ENCODE measurements around the gene ST7L. TPM values are rescaled to one million over a fixed set of nuclear protein-coding genes. Genes with fewer than 3 reads are reported as not detected.
"Not testable (repeated sequence)": the region's sequence is repeated elsewhere in the genome, so short reads cannot be mapped to it uniquely, and the experiment has no call there.

ST7L gene
- total RNA-seq, 2 experiments from 2014 or later: 13.2 to 18.9 TPM

GRCh38 chr1:112504661-112505399 is 114.1 kb downstream of the ST7L start:
- Mint-ChIP-seq H3K36me3 (no peaks in the 10 kb centered on the region), H3K27ac (no peak overlapping the region), H3K4me1 (peaks cover 16% of the 10 kb centered on the region), H3K27me3 (peaks cover 73% of the 10 kb centered on the region), H3K9me3 (ENCODE audit: low read depth) (no peaks in the 10 kb centered on the region), H3K4me3 (no peak overlapping the region)
- DNase-seq (no peak), ATAC-seq (no peak)
- CTCF ChIA-PET: interaction anchor here (1.1 to 5.0 kb wide), 2 partner anchors 111 to 210 kb away, joined by 3 to 66 read pairs; no protein-coding TSS in a partner anchor

GRCh38 chr1:112504001-112504660 is 114.8 kb downstream of the ST7L start:
- H3K9me3 Mint-ChIP-seq (ENCODE audit: low read depth): no peaks in the 10 kb centered on the region
- CTCF ChIA-PET: interaction anchor here (5.0 kb wide), 1 partner anchor 111 kb away, joined by 66 read pairs; no protein-coding TSS in a partner anchor
- H3K27me3 Mint-ChIP-seq: peaks cover 74% of the 10 kb centered on the region
- no peaks in the 10 kb centered on the region for H3K36me3 Mint-ChIP-seq
- ATAC-seq: no peak
- DNase-seq: no peak
- H3K4me1 Mint-ChIP-seq: peaks cover 13% of the 10 kb centered on the region
- no peak overlapping the region for H3K4me3 Mint-ChIP-seq
- H3K27ac Mint-ChIP-seq: no peak overlapping the region

GRCh38 chr1:112502826-112503225 is 116.1 kb downstream of the ST7L start:
- Mint-ChIP-seq H3K27ac (no peak overlapping the region), H3K4me1 (peaks cover 13% of the 10 kb centered on the region), H3K36me3 (no peaks in the 10 kb centered on the region), H3K27me3 (peaks cover 78% of the 10 kb centered on the region), H3K9me3 (ENCODE audit: low read depth) (no peaks in the 10 kb centered on the region), H3K4me3 (no peak overlapping the region)
- ATAC-seq (no peak), DNase-seq (no peak)
- CTCF ChIA-PET: interaction anchor here (1.0 to 5.0 kb wide), 13 partner anchors 11 to 570 kb away, joined by 3 to 66 read pairs (median 9); partner anchors contain the start of genes LRIG2, MOV10 and PPM1J

GRCh38 chr1:112501810-112502641 is 116.9 kb downstream of the ST7L start:
- Mint-ChIP-seq H3K4me3 (peak overlapping the region; percentile 49), H3K27ac (no peak overlapping the region), H3K36me3 (no peaks in the 10 kb centered on the region), H3K27me3 (peaks cover 72% of the 10 kb centered on the region), H3K4me1 (peaks cover 9% of the 10 kb centered on the region), H3K9me3 (ENCODE audit: low read depth) (no peaks in the 10 kb centered on the region)
- CTCF ChIA-PET: interaction anchor here (0.7 to 5.0 kb wide), 31 partner anchors 10 to 571 kb away, joined by 3 to 66 read pairs (median 4); partner anchors contain the start of genes CTTNBP2NL, LRIG2, MOV10 and PPM1J
- peak; percentile 68 for DNase-seq
- peak; percentile 78 for ATAC-seq

- H3K9me3 Mint-ChIP-seq (ENCODE audit: low read depth): no peaks in the 10 kb centered on the region
- no peak overlapping the region for H3K27ac Mint-ChIP-seq
- H3K27me3 Mint-ChIP-seq: peaks cover 44% of the 10 kb centered on the region
- ATAC-seq: no peak
- no peak overlapping the region for H3K4me3 Mint-ChIP-seq
- peaks cover 6% of the 10 kb centered on the region for H3K4me1 Mint-ChIP-seq
- no peaks in the 10 kb centered on the region for H3K36me3 Mint-ChIP-seq
- no peak for DNase-seq
- CTCF ChIA-PET: no interaction called here
Observed at GRCh38 chr1:112496290-112496689, 122.7 kb downstream of the ST7L start.

GRCh38 chr1:112493351-112493750 is 125.6 kb downstream of the ST7L start:
- Mint-ChIP-seq H3K9me3 (ENCODE audit: low read depth) (no peaks in the 10 kb centered on the region), H3K4me3 (peak overlapping the region; percentile 3), H3K27me3 (peaks cover 29% of the 10 kb centered on the region), H3K4me1 (peaks cover 4% of the 10 kb centered on the region), H3K27ac (no peak overlapping the region), H3K36me3 (no peaks in the 10 kb centered on the region)
- DNase-seq (no peak), ATAC-seq (no peak)
- CTCF ChIA-PET: interaction anchor here (1.6 to 2.7 kb wide), 3 partner anchors 9 to 121 kb away, joined by 4 to 8 read pairs (median 5); no protein-coding TSS in a partner anchor

- no peaks in the 10 kb centered on the region for H3K9me3 Mint-ChIP-seq (ENCODE audit: low read depth)
Observed at GRCh38 chr1:112492076-112492475, 126.9 kb downstream of the ST7L start.

GRCh38 chr1:112488141-112488540 is 130.8 kb downstream of the ST7L start:
- DNase-seq (no peak), ATAC-seq (no peak)
- Mint-ChIP-seq H3K4me3 (no peak overlapping the region), H3K27ac (no peak overlapping the region), H3K36me3 (no peaks in the 10 kb centered on the region), H3K9me3 (ENCODE audit: low read depth) (no peaks in the 10 kb centered on the region), H3K4me1 (no peaks in the 10 kb centered on the region), H3K27me3 (peaks cover 22% of the 10 kb centered on the region)
- CTCF ChIA-PET: interaction anchor here (1.0 kb wide), 1 partner anchor 22 kb away, joined by 4 read pairs; no protein-coding TSS in a partner anchor

More at GRCh38 chr1:112492076-112492475, 126.9 kb downstream of the ST7L start:
- peaks cover 4% of the 10 kb centered on the region for H3K4me1 Mint-ChIP-seq
- H3K27ac Mint-ChIP-seq: no peak overlapping the region
- H3K27me3 Mint-ChIP-seq: peaks cover 25% of the 10 kb centered on the region
- no peaks in the 10 kb centered on the region for H3K36me3 Mint-ChIP-seq
- no peak overlapping the region for H3K4me3 Mint-ChIP-seq
- no peak for ATAC-seq
- DNase-seq: no peak
- CTCF ChIA-PET: interaction anchor here (1.6 to 2.7 kb wide), 3 partner anchors 10 to 122 kb away, joined by 4 to 8 read pairs (median 5); no protein-coding TSS in a partner anchor

- H3K27ac Mint-ChIP-seq; H3K36me3 Mint-ChIP-seq; ATAC-seq; H3K4me1 Mint-ChIP-seq; H3K9me3 Mint-ChIP-seq (ENCODE audit: low read depth); H3K4me3 Mint-ChIP-seq; DNase-seq: not testable (repeated sequence)
- H3K27me3 Mint-ChIP-seq: peaks cover 19% of the 10 kb centered on the region
- CTCF ChIA-PET: interaction anchor here (1.0 kb wide), 1 partner anchor 21 kb away, joined by 4 read pairs; no protein-coding TSS in a partner anchor
Observed at GRCh38 chr1:112487686-112488085, 131.3 kb downstream of the ST7L start.

- H3K27ac Mint-ChIP-seq; ATAC-seq; H3K4me1 Mint-ChIP-seq; DNase-seq; H3K36me3 Mint-ChIP-seq; H3K4me3 Mint-ChIP-seq; H3K9me3 Mint-ChIP-seq (ENCODE audit: low read depth): not testable (repeated sequence)
- CTCF ChIA-PET: interaction anchor here (1.0 to 1.4 kb wide), 2 partner anchors 23 to 229 kb away, joined by 3 read pairs; partner anchors contain the start of genes PPM1J and WNT2B
- H3K27me3 Mint-ChIP-seq: peaks cover 25% of the 10 kb centered on the region
Observed at GRCh38 chr1:112486063-112486462, 132.9 kb downstream of the ST7L start.

- CTCF ChIA-PET: interaction anchor here (2.7 kb wide), 1 partner anchor 12 kb away, joined by 9 read pairs; no protein-coding TSS in a partner anchor
- ATAC-seq: no peak
- no peak overlapping the region for H3K27ac Mint-ChIP-seq
- H3K36me3 Mint-ChIP-seq: peaks cover 4% of the 10 kb centered on the region
- peaks cover 9% of the 10 kb centered on the region for H3K9me3 Mint-ChIP-seq (ENCODE audit: low read depth)
- DNase-seq: no peak
- no peak overlapping the region for H3K4me3 Mint-ChIP-seq
- H3K4me1 Mint-ChIP-seq: no peaks in the 10 kb centered on the region
- H3K27me3 Mint-ChIP-seq: peaks cover 26% of the 10 kb centered on the region
Observed at GRCh38 chr1:112478314-112478713, 140.6 kb downstream of the ST7L start.

- DNase-seq: no peak
- Mint-ChIP-seq H3K4me3 (no peak overlapping the region), H3K27ac (no peak overlapping the region), H3K27me3 (peaks cover 31% of the 10 kb centered on the region), H3K9me3 (ENCODE audit: low read depth) (peaks cover 9% of the 10 kb centered on the region), H3K36me3 (peaks cover 4% of the 10 kb centered on the region), H3K4me1 (no peaks in the 10 kb centered on the region)
- CTCF ChIA-PET: interaction anchor here (1.5 to 2.7 kb wide), 2 partner anchors 11 to 86 kb away, joined by 5 to 9 read pairs; no protein-coding TSS in a partner anchor
- ATAC-seq: no peak
Observed at GRCh38 chr1:112477550-112477949, 141.4 kb downstream of the ST7L start.

All from activated CD8-positive, alpha-beta memory T cell treated with anti-CD3 and anti-CD28 coated beads, Interleukin-2, amount 10 ng/mL, durations not matched to agents 7 days and 5 days (primary cell).